ENCODE results near the gene ATOH8.

The ATOH8 gene

DNA sequence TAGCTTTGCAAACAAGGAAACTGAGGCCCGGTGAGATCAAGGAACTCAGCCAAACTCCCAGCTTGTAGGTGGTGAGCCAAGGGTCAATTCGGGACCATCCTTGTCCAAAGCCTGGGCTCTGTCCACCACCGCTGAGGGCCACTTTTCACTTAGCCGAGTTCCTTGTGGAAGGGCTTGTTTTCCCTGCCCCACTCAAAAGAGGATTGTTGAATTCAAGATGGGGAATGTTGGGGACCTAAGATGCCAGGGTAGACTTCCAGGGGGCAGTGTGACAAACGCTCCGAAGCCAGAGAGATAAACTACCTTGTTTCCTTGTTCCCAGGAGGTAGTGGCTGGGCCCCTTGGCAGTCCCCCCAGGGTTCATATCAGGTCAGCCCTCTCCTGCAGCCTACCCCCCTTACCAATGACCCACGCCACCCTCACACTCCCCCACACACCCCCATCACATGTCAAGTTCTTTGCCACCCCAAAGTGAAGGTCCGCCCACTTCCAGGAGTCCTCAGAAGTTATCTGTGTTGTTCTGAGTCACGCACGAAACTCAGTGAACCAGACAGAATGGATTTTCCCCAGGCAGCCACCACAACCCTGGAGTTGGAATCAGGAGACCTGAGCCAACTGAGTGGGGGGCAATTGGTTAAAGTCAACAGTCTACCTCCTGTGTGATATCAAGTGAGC, 10.3 kb upstream of the ATOH8 start:
- DNase-seq (ENCODE audit: insufficient read length, low spot score) (no peak), FAIRE-seq (no peak)
- TF ChIP-seq, protein P1, sequence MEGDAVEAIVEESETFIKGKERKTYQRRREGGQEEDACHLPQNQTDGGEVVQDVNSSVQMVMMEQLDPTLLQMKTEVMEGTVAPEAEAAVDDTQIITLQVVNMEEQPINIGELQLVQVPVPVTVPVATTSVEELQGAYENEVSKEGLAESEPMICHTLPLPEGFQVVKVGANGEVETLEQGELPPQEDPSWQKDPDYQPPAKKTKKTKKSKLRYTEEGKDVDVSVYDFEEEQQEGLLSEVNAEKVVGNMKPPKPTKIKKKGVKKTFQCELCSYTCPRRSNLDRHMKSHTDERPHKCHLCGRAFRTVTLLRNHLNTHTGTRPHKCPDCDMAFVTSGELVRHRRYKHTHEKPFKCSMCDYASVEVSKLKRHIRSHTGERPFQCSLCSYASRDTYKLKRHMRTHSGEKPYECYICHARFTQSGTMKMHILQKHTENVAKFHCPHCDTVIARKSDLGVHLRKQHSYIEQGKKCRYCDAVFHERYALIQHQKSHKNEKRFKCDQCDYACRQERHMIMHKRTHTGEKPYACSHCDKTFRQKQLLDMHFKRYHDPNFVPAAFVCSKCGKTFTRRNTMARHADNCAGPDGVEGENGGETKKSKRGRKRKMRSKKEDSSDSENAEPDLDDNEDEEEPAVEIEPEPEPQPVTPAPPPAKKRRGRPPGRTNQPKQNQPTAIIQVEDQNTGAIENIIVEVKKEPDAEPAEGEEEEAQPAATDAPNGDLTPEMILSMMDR (IDR thresholded peaks at IDR 0.05; ENCODE audit: insufficient read depth, missing control alignments), result no peak

DNA sequence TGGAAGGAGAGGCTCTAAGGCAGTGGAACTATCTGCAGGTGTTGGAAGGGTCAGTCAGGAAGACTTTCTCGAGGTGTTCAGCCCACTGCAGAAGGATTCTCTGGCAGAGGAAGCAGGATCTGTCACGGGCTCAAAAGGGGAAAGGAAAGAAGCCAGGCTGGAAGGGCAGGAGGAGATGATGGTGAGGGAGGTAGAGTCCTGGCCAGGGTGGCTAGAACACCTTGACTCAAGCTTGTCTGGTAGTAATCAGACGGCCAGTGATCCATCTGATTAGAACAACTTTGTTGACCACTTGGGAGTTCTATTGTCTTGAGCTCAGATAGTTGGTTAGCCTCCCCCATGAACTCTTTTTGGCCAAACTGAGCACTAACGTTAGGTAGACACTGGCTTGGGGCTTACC, 9.7 kb upstream of the ATOH8 start:
- DNase-seq (ENCODE audit: insufficient read length, low spot score) (no peak), FAIRE-seq (no peak)
- TF ChIP-seq, protein P1 (IDR thresholded peaks at IDR 0.05; ENCODE audit: insufficient read depth, missing control alignments), result no peak

DNA sequence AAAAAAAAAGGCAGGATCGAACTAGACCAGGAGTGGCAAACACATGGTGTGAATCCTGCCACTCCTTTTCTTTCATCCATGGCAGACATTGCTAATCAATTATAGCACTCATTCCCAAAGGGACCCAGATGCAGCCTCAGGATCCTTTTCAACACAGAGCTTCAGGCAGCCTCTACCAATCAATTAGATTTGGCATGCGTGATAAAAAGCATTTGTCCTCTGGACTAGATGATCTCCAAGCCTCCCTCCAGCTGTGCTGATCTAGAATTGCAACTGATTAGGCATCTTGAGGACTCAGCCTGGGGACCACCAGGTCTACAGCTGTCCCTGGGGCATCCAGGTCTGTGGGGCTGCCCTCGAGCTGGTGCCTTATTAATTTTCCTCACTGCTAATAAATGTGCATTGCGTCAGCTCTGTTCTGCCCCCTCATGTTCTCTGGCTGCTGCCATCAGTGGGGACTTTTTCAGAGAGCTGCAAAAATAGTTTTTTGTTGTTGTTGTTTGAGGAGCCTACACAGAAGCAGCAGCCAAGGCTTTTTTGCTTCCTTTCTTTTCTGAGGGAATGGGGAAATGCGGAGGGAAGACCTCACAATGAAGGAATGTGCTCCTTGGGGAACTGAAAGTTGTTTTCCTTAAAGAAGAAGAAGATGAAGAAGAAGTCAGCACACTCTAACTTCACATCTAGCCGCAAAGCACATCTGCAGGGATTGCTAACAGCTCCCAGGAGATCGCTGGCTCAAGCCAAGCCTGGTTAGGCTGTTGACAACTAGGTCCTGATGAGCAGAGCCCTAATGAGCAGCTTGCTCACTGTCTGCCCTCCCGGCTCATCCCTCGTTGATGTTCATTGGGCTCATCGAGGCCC, 8.8 kb upstream of the ATOH8 start:
- TF ChIP-seq, protein P1 (IDR thresholded peaks at IDR 0.05; ENCODE audit: insufficient read depth, missing control alignments), result no peak
- DNase-seq (ENCODE audit: insufficient read length, low spot score) (no peak), FAIRE-seq (no peak)

DNA sequence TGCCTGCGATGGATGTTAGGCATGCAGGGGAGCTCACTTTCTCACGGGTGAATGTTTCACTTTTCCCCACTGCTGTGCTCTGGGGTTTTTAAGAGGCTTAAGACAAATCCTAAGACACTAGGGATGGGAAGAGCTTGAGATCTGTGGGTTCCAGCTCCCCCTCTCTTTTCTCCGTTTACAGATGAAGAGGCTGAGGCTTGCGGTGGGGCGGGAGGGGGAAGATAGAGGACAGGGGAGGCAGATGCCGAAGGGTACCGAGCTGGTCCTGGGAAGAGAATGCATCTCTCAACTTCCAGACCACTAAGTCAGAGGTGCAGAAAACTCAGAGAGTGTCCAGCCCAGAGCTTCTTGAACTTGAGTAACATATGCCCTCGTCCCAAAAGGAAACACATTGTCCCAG, 8.2 kb upstream of the ATOH8 start:
- FAIRE-seq, result no peak
- DNase-seq (ENCODE audit: insufficient read length, low spot score), result no peak
- TF ChIP-seq, protein P1 (IDR thresholded peaks at IDR 0.05; ENCODE audit: insufficient read depth, missing control alignments), result no peak

DNA sequence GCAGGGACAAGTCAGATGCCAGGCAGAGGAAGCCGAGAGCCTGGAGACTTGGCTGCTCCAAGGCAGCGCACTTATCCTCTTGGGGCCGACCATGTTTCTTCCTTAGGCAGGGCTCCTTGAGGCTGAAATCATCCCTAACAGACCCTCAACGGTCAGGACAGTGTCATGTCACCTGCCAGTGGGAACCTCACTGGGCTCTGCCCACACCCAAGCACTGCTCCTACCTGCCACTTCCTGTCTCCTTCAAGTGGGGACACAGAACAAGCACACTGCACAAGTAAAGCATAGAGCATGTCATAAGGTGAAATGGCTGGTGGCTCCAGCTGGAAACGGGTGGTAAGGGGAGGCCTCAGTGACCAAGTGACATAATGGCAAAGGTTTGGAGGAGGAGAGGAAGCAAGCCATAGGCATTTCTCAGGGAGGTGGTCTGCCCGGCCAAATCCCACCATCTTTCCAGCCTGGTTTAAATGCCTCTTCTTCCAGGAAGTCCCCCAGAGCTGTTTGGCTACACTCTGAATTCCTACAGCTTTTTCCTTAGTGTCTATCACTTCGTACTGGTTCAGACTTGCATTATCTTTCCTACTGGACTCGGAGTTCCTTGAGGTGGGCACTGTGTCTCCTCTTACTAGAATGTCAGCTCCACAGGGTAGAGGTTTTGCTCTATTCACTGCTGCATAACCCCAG, 7.3 kb upstream of the ATOH8 start:
- TF ChIP-seq, protein P1 (IDR thresholded peaks at IDR 0.05; ENCODE audit: insufficient read depth, missing control alignments), result no peak
- no peak for DNase-seq (ENCODE audit: insufficient read length, low spot score)
- FAIRE-seq, result no peak

DNA sequence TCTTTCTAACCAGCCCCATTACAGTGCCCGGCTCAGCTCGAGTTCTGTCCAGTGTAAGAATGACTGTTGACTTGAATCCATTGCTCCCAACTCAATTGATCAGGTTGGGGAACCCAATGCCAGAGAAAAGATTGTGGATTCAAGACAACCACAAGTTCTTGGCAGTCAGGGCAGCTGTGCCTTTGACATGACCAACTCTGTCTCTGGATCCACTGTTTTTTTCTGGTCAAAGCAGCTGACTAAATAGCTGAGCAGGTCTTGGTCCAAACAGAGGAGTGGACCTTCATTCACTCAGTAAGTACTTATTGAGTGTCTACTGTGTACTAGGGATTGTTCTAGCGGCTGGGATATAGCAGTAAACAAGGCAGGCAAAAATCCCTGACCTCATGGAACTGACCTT, 6.3 kb upstream of the ATOH8 start:
- DNase-seq (ENCODE audit: insufficient read length, low spot score) (no peak), FAIRE-seq (no peak)
- TF ChIP-seq, protein P1 (IDR thresholded peaks at IDR 0.05; ENCODE audit: insufficient read depth, missing control alignments), result no peak
